ENCODE measurements around the gene ISOC1. TPM values are rescaled to one million over a fixed set of nuclear protein-coding genes. Genes with fewer than 3 reads are reported as not detected.

Gene ISOC1
- polyA plus RNA-seq, 1 donor (not counting 4 experiments of a cell fraction or from before 2014, with no cell fraction given), result 26.4 TPM

DNA sequence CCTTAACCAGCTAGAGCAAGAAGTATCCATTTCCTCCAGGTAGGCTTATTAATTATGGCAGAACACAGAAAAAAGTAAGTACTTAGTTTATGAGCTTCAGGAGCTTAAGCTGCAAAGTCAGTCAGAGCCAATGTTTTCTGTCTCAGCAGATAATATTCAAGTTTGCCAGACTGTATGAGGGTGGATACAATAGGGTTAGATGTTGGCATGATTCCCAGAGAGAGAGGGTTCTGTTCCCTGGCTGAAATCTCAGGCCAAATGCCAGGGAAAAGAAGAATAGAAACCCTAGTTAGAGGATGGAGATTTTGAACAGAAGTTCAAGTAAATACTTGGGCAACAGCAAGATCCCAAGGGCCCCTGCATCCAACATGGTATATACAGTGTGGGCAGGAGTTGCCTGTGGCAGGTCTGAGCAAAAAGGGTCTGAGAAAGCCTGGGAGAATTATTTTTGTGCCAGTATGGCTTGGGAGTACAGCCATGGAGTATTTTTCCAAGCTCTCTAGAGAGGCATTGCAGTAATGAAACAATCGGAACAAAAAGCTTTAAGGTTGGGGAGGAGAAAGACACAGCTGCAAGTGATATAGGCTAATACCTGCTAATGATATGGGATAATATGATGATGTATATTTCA, 31.0 kb upstream of the ISOC1 start:
- Histone ChIP-seq H3K36me3 (ENCODE audit: control insufficient read depth in 2 of 2, extremely low read depth in 1 of 2, insufficient read depth in 2 of 2, low read length in 2 of 2) (no peaks in the 10 kb centered on the region), H2AFZ (ENCODE audit: control insufficient read depth, low read length) (no peak overlapping the region), H3K4me1 (ENCODE audit: control insufficient read depth, extremely low read depth, insufficient read depth, low read length) (no peaks in the 10 kb centered on the region), H3K79me2 (ENCODE audit: control insufficient read depth, insufficient read depth, low read length) (no peaks in the 10 kb centered on the region), H3K27ac (ENCODE audit: control insufficient read depth, insufficient read depth, low read length) (no peak overlapping the region), H3K9ac (ENCODE audit: control insufficient read depth, extremely low read depth, insufficient read depth, low read length) (no peak overlapping the region), H3K9me3 (ENCODE audit: control insufficient read depth, low read depth, low read length) (no peaks in the 10 kb centered on the region), H4K20me1 (ENCODE audit: control insufficient read depth, extremely low read depth, insufficient read depth, low read length) (no peaks in the 10 kb centered on the region), H3K27me3 (ENCODE audit: control insufficient read depth, extremely low read depth, insufficient read depth, low read length) (no peaks in the 10 kb centered on the region), H3K9me1 (ENCODE audit: control insufficient read depth, extremely low read depth, insufficient read depth, low read length) (no peaks in the 10 kb centered on the region), H3K4me3 (ENCODE audit: control insufficient read depth in 2 of 3, extremely low read depth in 1 of 3, insufficient read depth in 2 of 3, low read depth in 1 of 3, low read length in 3 of 3) (no peak overlapping the region), H3K4me2 (ENCODE audit: control insufficient read depth, extremely low read depth, insufficient read depth, low read depth, low read length) (no peak overlapping the region)
- FAIRE-seq, result no peak
- TF ChIP-seq EZH2 (IDR thresholded peaks at IDR 0.05; ENCODE audit: low read length), result no peak
- TF ChIP-seq, protein P1, sequence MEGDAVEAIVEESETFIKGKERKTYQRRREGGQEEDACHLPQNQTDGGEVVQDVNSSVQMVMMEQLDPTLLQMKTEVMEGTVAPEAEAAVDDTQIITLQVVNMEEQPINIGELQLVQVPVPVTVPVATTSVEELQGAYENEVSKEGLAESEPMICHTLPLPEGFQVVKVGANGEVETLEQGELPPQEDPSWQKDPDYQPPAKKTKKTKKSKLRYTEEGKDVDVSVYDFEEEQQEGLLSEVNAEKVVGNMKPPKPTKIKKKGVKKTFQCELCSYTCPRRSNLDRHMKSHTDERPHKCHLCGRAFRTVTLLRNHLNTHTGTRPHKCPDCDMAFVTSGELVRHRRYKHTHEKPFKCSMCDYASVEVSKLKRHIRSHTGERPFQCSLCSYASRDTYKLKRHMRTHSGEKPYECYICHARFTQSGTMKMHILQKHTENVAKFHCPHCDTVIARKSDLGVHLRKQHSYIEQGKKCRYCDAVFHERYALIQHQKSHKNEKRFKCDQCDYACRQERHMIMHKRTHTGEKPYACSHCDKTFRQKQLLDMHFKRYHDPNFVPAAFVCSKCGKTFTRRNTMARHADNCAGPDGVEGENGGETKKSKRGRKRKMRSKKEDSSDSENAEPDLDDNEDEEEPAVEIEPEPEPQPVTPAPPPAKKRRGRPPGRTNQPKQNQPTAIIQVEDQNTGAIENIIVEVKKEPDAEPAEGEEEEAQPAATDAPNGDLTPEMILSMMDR (optimal IDR thresholded peaks at IDR 0.05 in 1 of 3, IDR thresholded peaks at IDR 0.05 in 1 of 3, conservative IDR thresholded peaks at IDR 0.05 in 1 of 3; ENCODE audit: extremely low read depth in 1 of 3, insufficient read depth in 2 of 3, low read length in 3 of 3), result no peak
- no peak for DNase-seq (ENCODE audit: low read depth, low spot score)
- dilution Hi-C loops (cut with MboI; ENCODE audit: extremely low pct_ligation_motif_present, low sequenced_read_pairs), result no loop called here

- H3K4me3 ChIP-seq (ENCODE audit: control insufficient read depth in 2 of 3, extremely low read depth in 1 of 3, insufficient read depth in 2 of 3, low read depth in 1 of 3, low read length in 3 of 3), result no peak overlapping the region
- FAIRE-seq, result no peak
- no peaks in the 10 kb centered on the region for H4K20me1 ChIP-seq (ENCODE audit: control insufficient read depth, extremely low read depth, insufficient read depth, low read length)
- H3K27ac ChIP-seq (ENCODE audit: control insufficient read depth, insufficient read depth, low read length), result no peak overlapping the region
- no peak overlapping the region for H3K9ac ChIP-seq (ENCODE audit: control insufficient read depth, extremely low read depth, insufficient read depth, low read length)
- TF ChIP-seq, protein P1 (optimal IDR thresholded peaks at IDR 0.05 in 1 of 3, IDR thresholded peaks at IDR 0.05 in 1 of 3, conservative IDR thresholded peaks at IDR 0.05 in 1 of 3; ENCODE audit: extremely low read depth in 1 of 3, insufficient read depth in 2 of 3, low read length in 3 of 3), result no peak
- no peak for TF ChIP-seq EZH2 (IDR thresholded peaks at IDR 0.05; ENCODE audit: low read length)
- dilution Hi-C loops (cut with MboI; ENCODE audit: extremely low pct_ligation_motif_present, low sequenced_read_pairs), result no loop called here
- DNase-seq (ENCODE audit: low read depth, low spot score), result no peak
- no peak overlapping the region for H2AFZ ChIP-seq (ENCODE audit: control insufficient read depth, low read length)
- H3K27me3 ChIP-seq (ENCODE audit: control insufficient read depth, extremely low read depth, insufficient read depth, low read length), result no peaks in the 10 kb centered on the region
- no peaks in the 10 kb centered on the region for H3K9me3 ChIP-seq (ENCODE audit: control insufficient read depth, low read depth, low read length)
- H3K4me1 ChIP-seq (ENCODE audit: control insufficient read depth, extremely low read depth, insufficient read depth, low read length), result no peaks in the 10 kb centered on the region
- no peaks in the 10 kb centered on the region for H3K79me2 ChIP-seq (ENCODE audit: control insufficient read depth, insufficient read depth, low read length)
- H3K36me3 ChIP-seq (ENCODE audit: control insufficient read depth in 2 of 2, extremely low read depth in 1 of 2, insufficient read depth in 2 of 2, low read length in 2 of 2), result no peaks in the 10 kb centered on the region
- H3K9me1 ChIP-seq (ENCODE audit: control insufficient read depth, extremely low read depth, insufficient read depth, low read length), result no peaks in the 10 kb centered on the region
- H3K4me2 ChIP-seq (ENCODE audit: control insufficient read depth, extremely low read depth, insufficient read depth, low read depth, low read length), result no peak overlapping the region
Observed at GRCh38 chr5:129065721-129066120, 28.8 kb upstream of the ISOC1 start.
